ACHN (cell line): Measurements from ENCODE around the gene MYO7B.

ENCODE experiments used
- DNase-seq: peaks from one replicate; pipeline ENCODE4 v3.0.0-alpha.2; 2015
- in situ Hi-C: cut with HindIII; loops from 2 replicates; pipeline ENCODE4 v1.10.0; 2017; ENCODE audit warnings: low sequenced_read_pairs, low pct_ligation_motif_present, low pct_unique_long_range_greater_than_20kb

The MYO7B gene

GRCh38 chr2:127535422-127535901, at the start of gene MYO7B:
MYO7B (plus strand) TSS chr2:127535683; CDS start chr2:127559723, 24,040 bp downstream.
- in situ Hi-C loops = no loop called here
- DNase-seq = no peak

- no peak for DNase-seq
- in situ Hi-C loops = no loop called here
These were observed 49.8 kb upstream of the MYO7B start for GRCh38 chr2:127485694-127486071.

DNA sequence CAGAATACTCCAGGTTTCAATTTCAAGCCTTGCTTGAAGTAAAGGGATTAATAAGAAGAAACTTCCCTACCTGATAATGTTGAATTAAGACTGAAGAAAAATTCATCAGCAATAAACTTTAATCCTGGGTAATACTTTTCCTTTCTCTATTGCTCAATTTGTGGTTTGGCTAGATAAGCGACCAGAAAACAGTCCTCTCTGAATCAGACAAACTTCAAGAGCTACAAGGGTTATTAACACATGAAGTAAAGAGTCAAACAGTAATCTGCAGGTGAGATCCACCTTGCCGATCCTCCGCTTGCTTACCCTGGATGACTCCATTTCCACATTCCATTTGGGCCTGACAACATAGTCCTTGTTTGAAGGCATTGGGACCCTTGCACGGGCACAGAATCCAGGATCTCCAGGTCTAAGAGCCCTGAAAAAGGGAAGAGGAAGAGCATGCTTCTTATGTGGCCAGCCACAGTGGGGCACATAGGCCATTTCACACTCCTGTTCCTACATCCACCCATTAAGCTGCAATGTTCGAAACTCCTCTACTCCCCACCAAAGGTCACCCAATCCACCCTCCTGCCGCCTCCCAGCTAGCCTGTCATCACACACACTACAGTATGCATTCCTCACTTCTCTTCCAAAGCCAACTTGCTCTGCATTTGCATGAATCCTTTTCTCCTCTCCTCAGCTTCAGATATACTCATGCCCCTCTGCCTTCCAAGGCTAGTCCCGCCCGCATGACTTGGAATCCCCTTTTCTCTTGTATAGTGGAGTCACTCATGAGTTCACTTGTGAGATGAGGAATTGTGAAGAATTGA, 49.0 kb upstream of the MYO7B start:
- DNase-seq = no peak
- in situ Hi-C loops = no loop called here

GRCh38 chr2:127490283-127490682, 45.2 kb upstream of the MYO7B start:
- in situ Hi-C loops = no loop called here

DNA sequence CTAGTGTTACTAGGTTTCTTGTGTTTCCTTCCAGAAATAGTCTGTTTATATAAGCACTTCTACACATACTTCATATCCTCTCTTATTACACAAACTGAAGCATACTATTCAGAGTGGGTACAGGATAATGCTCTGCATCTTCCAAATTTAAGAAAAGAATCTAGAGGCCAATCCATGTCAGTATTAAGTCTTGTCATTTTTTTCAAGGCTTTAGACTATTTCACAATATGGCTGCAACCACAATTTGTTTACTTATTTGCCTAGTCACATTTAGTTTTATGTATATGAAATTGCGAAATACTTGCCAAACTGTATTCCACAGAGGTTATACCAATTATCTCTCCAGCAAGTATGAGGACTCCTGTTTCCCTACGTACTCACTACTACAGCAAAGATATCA, 37.1 kb upstream of the MYO7B start:
- in situ Hi-C loops = no loop called here
- DNase-seq = no peak

More at GRCh38 chr2:127490283-127490682, 45.2 kb upstream of the MYO7B start:
- DNase-seq = no peak

- in situ Hi-C loops = no loop called here
- no peak for DNase-seq
These were observed 32.0 kb upstream of the MYO7B start for GRCh38 chr2:127503491-127503890.

DNA sequence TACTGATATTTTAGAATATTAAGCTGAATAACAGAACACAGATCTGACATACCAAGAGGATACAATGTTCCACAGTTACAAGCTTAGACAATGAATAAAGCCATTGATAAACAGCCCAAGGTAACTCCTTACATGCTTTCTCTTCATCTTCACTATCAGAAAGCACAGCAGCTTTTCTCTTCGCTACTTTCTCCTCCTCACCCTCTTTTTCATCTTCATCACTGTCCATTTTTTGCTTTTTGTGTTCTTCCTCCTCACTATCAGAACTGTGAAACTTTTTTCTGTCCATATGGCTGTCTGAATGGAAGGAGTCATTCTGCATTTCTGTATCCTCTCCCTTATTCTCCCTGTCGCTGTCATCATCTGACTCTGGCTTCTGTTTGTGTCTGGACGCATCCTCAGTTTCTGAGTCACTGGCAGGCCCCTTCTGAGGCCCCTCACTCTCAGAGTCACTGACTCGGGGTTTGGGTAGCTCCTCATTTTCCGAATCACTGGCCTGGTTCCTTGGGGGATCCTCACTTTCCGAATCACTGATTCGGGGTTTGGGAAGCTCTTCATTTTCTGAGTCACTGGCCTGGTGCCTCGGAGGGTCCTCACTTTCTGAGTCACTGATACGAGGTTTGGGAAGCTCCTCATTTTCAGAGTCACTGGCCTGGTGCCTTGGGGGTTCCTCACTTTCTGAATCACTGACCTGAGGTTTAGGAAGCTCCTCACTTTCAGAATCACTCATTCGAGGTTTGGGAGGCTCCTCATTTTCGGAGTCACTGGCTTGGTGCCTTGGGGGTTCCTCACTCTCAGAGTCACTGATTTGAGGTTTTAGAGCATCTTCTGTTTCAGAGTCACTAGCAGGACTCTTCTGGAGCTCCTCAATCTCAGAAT, 30.7 kb upstream of the MYO7B start:
- DNase-seq = no peak
- in situ Hi-C loops = no loop called here

DNA sequence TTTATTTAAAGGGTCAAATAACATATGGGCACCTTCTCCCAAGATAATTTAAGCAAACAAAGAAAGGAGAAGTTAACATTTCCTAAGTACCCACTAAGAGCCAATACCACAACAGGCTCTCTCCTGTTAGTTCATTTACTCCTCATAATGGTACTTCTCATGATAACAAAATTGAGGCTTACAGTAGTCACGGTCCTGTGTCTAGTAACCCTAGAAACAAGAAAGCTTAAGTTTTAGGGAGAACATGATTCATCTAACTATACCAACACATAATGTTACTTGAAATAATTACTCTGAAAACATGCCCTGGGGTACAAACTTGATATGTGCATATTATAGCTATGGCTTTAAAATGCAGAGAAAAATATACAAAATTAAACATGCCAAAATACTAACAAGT, 29.0 kb upstream of the MYO7B start:
- no peak for DNase-seq
- in situ Hi-C loops = no loop called here

GRCh38 chr2:127508023-127508630, 27.4 kb upstream of the MYO7B start:
- DNase-seq = peak; percentile 22
- in situ Hi-C loops = no loop called here

DNA sequence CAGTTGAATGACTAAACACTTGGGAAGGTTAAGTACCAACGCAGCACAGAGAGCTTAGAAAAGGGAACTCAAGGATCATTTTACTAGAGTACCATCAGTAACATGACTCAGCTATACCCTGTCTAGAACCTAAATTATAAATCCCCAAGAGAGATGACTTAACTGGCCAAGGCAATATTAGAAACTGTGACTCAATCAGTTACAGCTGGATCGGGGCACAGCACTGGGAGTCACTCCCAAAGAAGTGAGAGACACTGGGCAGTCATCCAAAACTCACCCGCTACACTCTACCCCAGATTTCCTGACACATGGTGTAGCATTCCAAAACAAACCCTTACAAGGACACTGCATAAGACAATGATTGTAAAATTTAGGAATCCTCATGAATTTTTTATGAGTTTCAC, 26.9 kb upstream of the MYO7B start:
- peak; percentile 97 for DNase-seq
- in situ Hi-C loops = no loop called here

- in situ Hi-C loops = no loop called here
- no peak for DNase-seq
These were observed 25.4 kb upstream of the MYO7B start for GRCh38 chr2:127510073-127510472.

GRCh38 chr2:127511090-127511695, 24.3 kb upstream of the MYO7B start:
- in situ Hi-C loops = no loop called here
- no peak for DNase-seq

GRCh38 chr2:127511917-127512316, 23.6 kb upstream of the MYO7B start:
- in situ Hi-C loops = no loop called here
- no peak for DNase-seq

- in situ Hi-C loops = no loop called here
These were observed 23.1 kb upstream of the MYO7B start for GRCh38 chr2:127512362-127512761.

GRCh38 chr2:127514076-127514475, 21.4 kb upstream of the MYO7B start:
- in situ Hi-C loops = no loop called here
- DNase-seq = no peak

More at GRCh38 chr2:127512362-127512761, 23.1 kb upstream of the MYO7B start:
- no peak for DNase-seq

DNA sequence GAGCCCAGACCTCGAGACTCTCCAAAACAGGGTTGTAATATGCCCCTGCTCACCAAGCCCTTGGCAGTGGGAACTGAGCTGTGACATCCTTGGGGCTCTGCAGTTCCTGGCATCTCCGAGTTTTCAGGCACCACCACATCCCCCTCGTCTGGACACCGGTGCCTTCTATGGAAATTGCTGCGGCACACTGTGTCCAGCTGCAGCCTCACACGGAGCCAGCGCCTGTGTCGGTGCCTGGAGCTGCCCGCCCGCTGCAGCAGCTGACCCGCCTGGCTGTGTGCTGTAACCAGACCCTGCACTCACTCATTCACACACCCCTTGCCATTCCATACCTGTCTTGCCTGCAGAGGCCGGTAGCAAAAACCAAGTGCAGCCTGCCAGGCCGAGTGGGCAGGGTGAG, 21.0 kb upstream of the MYO7B start:
- in situ Hi-C loops = no loop called here
- DNase-seq = no peak

GRCh38 chr2:127515383-127515915, 20.0 kb upstream of the MYO7B start:
- in situ Hi-C loops = no loop called here
- DNase-seq = no peak

DNA sequence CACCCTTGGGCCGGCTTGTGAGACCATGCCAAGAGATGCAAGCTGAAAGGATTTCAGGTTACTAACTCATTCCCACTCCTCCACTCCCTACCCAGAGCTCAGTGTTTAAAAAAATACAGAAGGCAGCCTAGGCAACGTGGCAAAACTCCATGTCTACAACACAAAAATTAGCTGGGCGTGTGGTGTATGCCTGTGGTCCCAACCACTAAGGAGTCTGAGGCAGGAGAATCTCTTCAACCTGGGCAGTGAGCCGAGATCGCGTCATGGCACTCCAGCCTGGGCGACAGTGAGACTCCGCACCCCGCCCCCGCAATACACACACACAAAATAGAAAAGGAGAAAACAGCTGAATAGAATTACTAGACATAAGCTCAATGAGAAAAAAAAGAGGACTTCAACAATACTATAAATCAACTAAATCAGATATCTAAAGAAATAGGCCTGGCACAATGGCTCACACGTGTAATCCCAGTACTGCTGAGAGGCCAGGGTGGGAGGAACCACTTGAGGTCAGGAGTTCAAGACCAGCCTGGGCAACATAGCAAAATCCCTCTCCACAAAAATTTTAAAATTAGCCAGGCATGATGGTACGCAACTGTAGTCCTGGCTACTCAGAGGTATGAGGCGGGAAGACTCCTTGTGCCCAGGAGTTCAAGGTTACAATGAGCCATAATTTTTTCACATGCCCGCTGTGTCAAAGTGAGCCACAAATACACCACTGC, 19.3 kb upstream of the MYO7B start:
- DNase-seq = no peak
- in situ Hi-C loops = no loop called here
